ENCODE results near the gene CBLN2. TPM values are rescaled to one million over a fixed set of nuclear protein-coding genes. Genes with fewer than 3 reads are reported as not detected.

Gene CBLN2
- total RNA-seq, 1 donor from 2014 or later = not detected

GRCh38 chr18:72502671-72503431, 41.3 kb downstream of the CBLN2 start:
- peak in 1 of 2 donors; percentile 54 for ATAC-seq
- Histone ChIP-seq H3K27ac (no peak overlapping the region), H3K4me1 (no peaks in the 10 kb centered on the region), H3K36me3 (no peaks in the 10 kb centered on the region), H3K9me3 (no peaks in the 10 kb centered on the region), H3K4me3 (no peak overlapping the region), H3K27me3 (ENCODE audit: low read depth) (no peaks in the 10 kb centered on the region)
- TF ChIP-seq CTCF (IDR thresholded peaks at IDR 0.05) = no peak
- intact Hi-C loops (cut with DNase I) = no loop called here
- DNase-seq = no peak

GRCh38 chr18:72492497-72492896, 51.6 kb downstream of the CBLN2 start:
- Histone ChIP-seq H3K27ac (no peak overlapping the region), H3K9me3 (no peaks in the 10 kb centered on the region), H3K27me3 (ENCODE audit: low read depth) (no peaks in the 10 kb centered on the region), H3K4me3 (no peak overlapping the region), H3K36me3 (no peaks in the 10 kb centered on the region), H3K4me1 (no peaks in the 10 kb centered on the region)
- intact Hi-C loops (cut with DNase I) = no loop called here
- no peak for ATAC-seq
- TF ChIP-seq CTCF (IDR thresholded peaks at IDR 0.05) = no peak
- DNase-seq = no peak

All from lower lobe of right lung (tissue), 2 donors.